Fibroblast of villous mesenchyme (primary cell): ENCODE measurements around the gene LRRC63. TPM values are rescaled to one million over a fixed set of nuclear protein-coding genes. Genes with fewer than 3 reads are reported as not detected.

Source experiments
- DNase-seq: peaks from one replicate; pipeline ENCODE4 v3.0.0-alpha.2; 2010; ENCODE audit warnings: low read depth
- H3K4me3 ChIP-seq: 2 replicates; pipeline ENCODE4 v1.5.1; 2011; ENCODE audit warnings: low read depth, mild to moderate bottlenecking, low read length
- CTCF ChIP-seq: IDR thresholded peaks from 2 replicates; pipeline ENCODE4 v1.5.1; 2012; ENCODE audit warnings: low read depth, mild to moderate bottlenecking, low read length; ENCODE audit not compliant: insufficient read depth
- total RNA-seq: library from RNA; depleted of rRNA; stranded (reverse); fragments of >200 nt; gene quantifications from 2 replicates; pipeline ENCODE4 v1.2.3, GENCODE V29; 2012

Gene LRRC63
- total RNA-seq, 1 donor = not detected

GRCh38 chr13:46172531-46172991 lies 39.2 kb upstream of the LRRC63 start:
- H3K4me3 ChIP-seq = no peak overlapping the region
- no peak for DNase-seq
- TF ChIP-seq CTCF = no peak

- DNase-seq = no peak
- TF ChIP-seq CTCF = no peak
- H3K4me3 ChIP-seq = no peak overlapping the region
These were observed 38.1 kb upstream of the LRRC63 start for GRCh38 chr13:46173656-46174055.

- DNase-seq = no peak
- no peak for TF ChIP-seq CTCF
- no peak overlapping the region for H3K4me3 ChIP-seq
These were observed 35.0 kb upstream of the LRRC63 start for GRCh38 chr13:46176756-46177155.

GRCh38 chr13:46178143-46178542 lies 33.6 kb upstream of the LRRC63 start:
- no peak for TF ChIP-seq CTCF
- no peak overlapping the region for H3K4me3 ChIP-seq
- no peak for DNase-seq

- no peak overlapping the region for H3K4me3 ChIP-seq
- DNase-seq = no peak
- TF ChIP-seq CTCF = no peak
These were observed 32.9 kb upstream of the LRRC63 start for GRCh38 chr13:46178821-46179220.

- no peak overlapping the region for H3K4me3 ChIP-seq
- TF ChIP-seq CTCF = no peak
- DNase-seq = no peak
These were observed 32.2 kb upstream of the LRRC63 start for GRCh38 chr13:46179491-46179908.
